Osteocyte (in vitro differentiated cells): ENCODE measurements around the gene FAM186B. TPM values are rescaled to one million over a fixed set of nuclear protein-coding genes. Genes with fewer than 3 reads are reported as not detected.
A peak's percentile ranks its signal among the peaks of the same experiment; 100 is the strongest.

ENCODE experiments used
- DNase-seq: peaks from one replicate; pipeline ENCODE4 v3.0.0; 2021; ENCODE audit warnings: mixed read lengths; ENCODE audit not compliant: unreplicated experiment; ENCODE audit errors: extremely low spot score
- H3K27ac Mint-ChIP-seq: one replicate; pipeline ENCODE4 v1.8.0; 2021; ENCODE audit warnings: mild to moderate bottlenecking, mixed read lengths; ENCODE audit not compliant: unreplicated experiment
- H3K27me3 Mint-ChIP-seq: one replicate; pipeline ENCODE4 v1.8.0; 2021; ENCODE audit warnings: mixed read lengths; ENCODE audit not compliant: unreplicated experiment
- H3K36me3 Mint-ChIP-seq: one replicate; pipeline ENCODE4 v1.8.0; 2021; ENCODE audit warnings: mixed read lengths; ENCODE audit not compliant: unreplicated experiment
- H3K4me1 Mint-ChIP-seq: one replicate; pipeline ENCODE4 v1.8.0; 2021; ENCODE audit warnings: mixed read lengths; ENCODE audit not compliant: unreplicated experiment
- H3K4me3 Mint-ChIP-seq: one replicate; pipeline ENCODE4 v1.8.0; 2021; ENCODE audit warnings: mild to moderate bottlenecking, moderate library complexity, mixed read lengths; ENCODE audit not compliant: unreplicated experiment
- H3K9me3 Mint-ChIP-seq: one replicate; pipeline ENCODE4 v1.8.0; 2021; ENCODE audit warnings: mixed read lengths; ENCODE audit not compliant: unreplicated experiment
- CTCF ChIP-seq: fragments of 200-600 bp; sonication (generic); IDR thresholded peaks from 2 replicates; pipeline ENCODE4 v1.5.0; 2021; ENCODE audit warnings: antibody characterized with exemption, mild to moderate bottlenecking, moderate library complexity
- total RNA-seq: library from RNA; stranded (reverse); gene quantifications from 2 replicates; pipeline ENCODE4 v1.2.1, GENCODE V29; 2021

The FAM186B gene
- total RNA-seq, 1 donor from 2014 or later: 0.30 TPM

- Mint-ChIP-seq H3K27ac (no peak overlapping the region), H3K4me1 (peaks cover 31% of the 10 kb centered on the region), H3K27me3 (no peaks in the 10 kb centered on the region), H3K4me3 (no peak overlapping the region), H3K9me3 (no peaks in the 10 kb centered on the region), H3K36me3 (peaks cover 10% of the 10 kb centered on the region)
- TF ChIP-seq CTCF: no peak
- no peak for DNase-seq
These were observed 26.8 kb downstream of the FAM186B start for GRCh38 chr12:49578471-49579112.

GRCh38 chr12:49577589-49578315 is 27.7 kb downstream of the FAM186B start:
- Mint-ChIP-seq H3K4me3 (no peak overlapping the region), H3K27ac (no peak overlapping the region), H3K9me3 (no peaks in the 10 kb centered on the region), H3K27me3 (no peaks in the 10 kb centered on the region), H3K36me3 (peaks cover 10% of the 10 kb centered on the region), H3K4me1 (peaks cover 23% of the 10 kb centered on the region)
- TF ChIP-seq CTCF: no peak
- no peak for DNase-seq

GRCh38 chr12:49568442-49569162 is 36.8 kb downstream of the FAM186B start:
- Mint-ChIP-seq H3K36me3 (peaks cover 7% of the 10 kb centered on the region), H3K27ac (peak overlapping the region; percentile 97)

GRCh38 chr12:49567611-49568441 is 37.6 kb downstream of the FAM186B start, which contains the start of gene MCRS1:
Gene MCRS1 (minus strand): TSS chr12:49568142. CDS start chr12:49566731, 1,411 bp downstream.
- Mint-ChIP-seq H3K27ac (peak within 1 kb of the TSS; percentile 97), H3K4me1 (peaks cover 24% of the 10 kb centered on the region), H3K27me3 (no peaks in the 10 kb centered on the region), H3K9me3 (no peaks in the 10 kb centered on the region), H3K4me3 (peak within 1 kb of the TSS; percentile 96), H3K36me3 (peaks cover 8% of the 10 kb centered on the region)
- TF ChIP-seq CTCF: no peak
- peak; percentile 94 for DNase-seq

More at GRCh38 chr12:49568442-49569162, 36.8 kb downstream of the FAM186B start:
- Mint-ChIP-seq H3K4me3 (peak overlapping the region; percentile 96), H3K27me3 (no peaks in the 10 kb centered on the region), H3K4me1 (peaks cover 24% of the 10 kb centered on the region), H3K9me3 (no peaks in the 10 kb centered on the region)
- no peak for DNase-seq
- no peak for TF ChIP-seq CTCF
